GM12873 (cell line): Measurements from ENCODE around the gene CLIP4.

ENCODE experiments used
- CTCF ChIP-seq: IDR thresholded peaks from 2 replicates; pipeline ENCODE4 v1.5.1; 2012; ENCODE audit warnings: low read depth, mild to moderate bottlenecking, moderate library complexity, low read length, control low read depth; ENCODE audit not compliant: insufficient read depth; ENCODE audit errors: missing control alignments

Gene CLIP4

DNA sequence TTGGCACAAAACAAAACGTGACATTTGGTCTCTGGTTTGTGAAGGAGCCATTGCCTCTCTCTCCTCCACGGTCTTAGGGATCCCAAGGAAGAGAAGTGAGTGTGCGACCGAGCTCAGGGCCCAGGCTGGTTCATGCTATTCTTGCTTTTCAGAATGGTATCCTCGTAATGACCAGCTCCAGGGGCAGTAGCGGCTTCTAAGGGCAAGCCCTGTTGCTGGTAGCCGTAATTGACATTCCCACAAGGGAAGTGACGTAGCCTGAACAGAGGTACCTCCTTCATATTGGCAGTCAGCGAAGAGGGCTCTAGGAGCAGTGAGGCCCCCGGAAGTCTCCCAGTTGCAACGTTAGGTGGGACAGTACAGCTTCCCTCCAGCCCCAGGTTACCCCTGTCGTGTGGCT, 77.9 kb downstream of the CLIP4 start:
- no peak for TF ChIP-seq CTCF

GRCh38 chr2:29193681-29194080, 78.5 kb downstream of the CLIP4 start:
- no peak for TF ChIP-seq CTCF

DNA sequence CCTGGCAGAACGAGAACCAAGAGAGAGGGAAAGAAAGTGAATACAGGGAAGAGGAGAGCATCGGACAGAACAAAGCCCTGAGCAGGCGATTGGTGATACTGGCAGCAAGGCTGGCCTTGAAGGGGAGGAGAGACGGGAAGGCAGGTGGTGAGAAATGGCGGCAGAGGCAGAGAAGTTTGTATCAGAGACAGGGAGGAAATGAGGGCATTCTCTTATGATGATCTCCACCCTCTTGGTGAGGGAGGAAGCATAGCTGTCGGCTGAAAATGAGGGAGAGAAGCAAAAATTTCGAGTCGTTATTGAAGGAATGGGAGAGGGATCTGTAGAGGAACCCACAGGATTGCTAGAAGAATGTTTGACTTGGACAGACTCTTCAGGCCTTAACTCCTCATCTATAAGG, 80.6 kb downstream of the CLIP4 start:
- TF ChIP-seq CTCF = no peak

DNA sequence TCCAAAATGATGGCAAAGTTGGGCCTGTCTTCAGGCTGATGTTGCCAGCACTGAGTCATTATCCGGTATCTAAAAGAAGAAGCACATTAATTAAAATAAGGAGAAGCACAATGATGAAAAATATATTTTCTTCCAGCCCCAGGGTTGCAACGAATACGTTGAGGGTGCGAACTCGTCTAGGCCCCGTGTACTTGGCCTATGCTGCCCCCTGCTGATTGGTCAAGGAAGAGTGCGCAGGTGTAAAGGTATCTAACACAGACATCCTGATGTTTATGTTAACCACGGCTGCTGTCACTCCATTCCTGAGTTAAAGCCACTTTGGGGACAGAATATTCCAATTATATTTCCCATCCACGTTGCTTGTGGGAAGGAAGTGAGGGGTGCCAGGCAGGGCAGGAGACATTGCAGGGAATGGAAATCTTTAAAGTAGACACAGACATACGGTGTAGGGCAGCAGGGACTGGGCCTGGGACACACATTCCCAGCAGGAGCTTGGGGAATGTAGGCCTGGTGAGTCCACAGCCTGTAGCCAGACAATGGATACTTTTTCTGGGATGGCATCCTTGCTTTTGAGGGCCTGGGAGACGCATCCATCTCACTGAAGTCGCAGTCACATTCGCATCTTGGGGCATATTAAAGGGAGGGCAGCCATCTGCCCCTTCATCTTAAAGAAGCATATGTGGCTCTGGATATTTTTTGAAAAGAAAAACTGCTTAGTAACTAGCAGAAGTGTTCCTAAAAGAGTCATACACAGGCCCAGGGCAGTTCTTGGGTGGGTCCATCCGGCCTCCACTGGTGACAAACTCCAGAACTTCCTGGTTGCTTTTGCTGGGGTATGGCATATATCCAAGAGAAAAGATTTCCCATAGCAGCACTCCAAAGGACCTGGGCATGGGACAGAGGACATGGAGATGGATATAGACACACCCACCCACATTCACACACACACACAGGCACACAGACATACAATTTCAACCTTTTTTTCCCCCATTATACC, 81.9 kb downstream of the CLIP4 start:
- peak; percentile 85 for TF ChIP-seq CTCF

DNA sequence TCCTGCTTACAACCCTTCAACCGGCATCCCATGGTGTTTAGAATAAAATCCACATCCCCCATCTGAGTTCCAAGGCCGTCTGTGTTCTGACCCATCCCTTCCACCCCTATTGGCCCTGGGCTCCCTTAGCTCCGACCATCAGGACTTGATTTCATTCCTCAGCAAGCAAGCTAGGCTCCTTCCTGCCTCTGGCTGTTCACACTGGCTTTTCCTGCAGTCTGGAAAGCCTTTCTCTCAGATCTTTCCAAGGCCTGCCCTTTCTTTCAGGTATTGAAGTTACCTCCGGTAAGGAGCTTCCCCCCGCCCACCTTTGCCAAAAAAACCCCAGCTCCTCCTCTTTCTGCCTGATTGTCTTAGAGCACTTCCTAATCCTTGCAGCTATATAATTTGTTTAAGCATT, 86.8 kb downstream of the CLIP4 start:
- TF ChIP-seq CTCF = no peak

DNA sequence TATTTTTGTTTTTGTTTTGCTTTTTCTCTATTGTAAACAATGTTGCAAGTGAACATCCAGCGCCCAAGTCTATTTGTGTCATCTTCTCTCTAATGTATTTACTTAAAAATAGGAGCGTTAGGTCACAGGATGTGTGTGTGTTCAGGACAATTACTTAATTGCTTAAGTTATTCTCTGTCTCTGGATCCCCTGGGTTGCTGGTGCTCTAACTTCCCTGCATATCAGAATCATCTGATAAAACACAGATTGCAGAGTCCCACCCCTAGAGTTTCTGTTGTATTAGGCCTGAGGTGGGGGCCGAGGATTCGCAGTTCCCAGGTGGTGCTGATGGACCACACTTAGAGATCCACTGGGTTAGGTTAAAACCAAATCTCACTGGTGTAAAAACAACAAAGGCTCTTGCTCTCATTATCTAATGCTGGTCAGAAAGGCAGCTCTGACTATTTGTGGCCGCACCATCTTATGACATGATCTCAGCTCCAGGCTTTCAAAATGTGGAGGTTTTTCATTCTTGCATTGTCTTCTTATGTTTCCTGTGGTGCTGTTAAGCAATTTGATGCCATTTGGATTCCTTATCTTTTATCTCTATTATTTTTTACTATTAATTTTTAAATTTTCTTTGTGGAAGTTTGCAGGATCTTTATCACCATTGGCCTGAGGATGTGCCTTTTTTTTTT, 87.7 kb downstream of the CLIP4 start:
- no peak for TF ChIP-seq CTCF

DNA sequence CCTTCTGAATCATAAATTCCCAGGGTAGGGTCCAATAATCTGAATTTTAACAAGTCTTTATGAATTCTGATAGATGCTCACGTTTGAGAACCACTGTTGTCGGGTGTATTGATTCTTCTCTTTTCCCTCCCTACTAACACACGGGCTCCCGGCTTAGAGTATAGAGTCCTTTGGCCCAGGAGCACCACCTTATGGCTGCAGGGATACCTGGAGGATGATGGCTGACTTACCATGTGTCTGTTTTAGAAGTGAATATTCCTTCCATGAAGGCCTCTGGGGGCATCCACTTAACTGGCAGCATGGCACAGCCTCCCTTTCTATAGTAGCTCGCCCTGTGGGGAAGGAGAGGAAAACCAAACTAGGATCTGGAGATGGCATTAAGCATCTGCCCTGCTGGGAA, 91.7 kb downstream of the CLIP4 start:
- TF ChIP-seq CTCF = no peak
